ENCODE data around the gene BPIFA2. TPM values are rescaled to one million over a fixed set of nuclear protein-coding genes. Genes with fewer than 3 reads are reported as not detected.
"Not testable (repeated sequence)": the region's sequence is repeated elsewhere in the genome, so short reads cannot be mapped to it uniquely, and the experiment has no call there.

The BPIFA2 gene
- total RNA-seq, 6 experiments from 2014 or later = not detected

DNA sequence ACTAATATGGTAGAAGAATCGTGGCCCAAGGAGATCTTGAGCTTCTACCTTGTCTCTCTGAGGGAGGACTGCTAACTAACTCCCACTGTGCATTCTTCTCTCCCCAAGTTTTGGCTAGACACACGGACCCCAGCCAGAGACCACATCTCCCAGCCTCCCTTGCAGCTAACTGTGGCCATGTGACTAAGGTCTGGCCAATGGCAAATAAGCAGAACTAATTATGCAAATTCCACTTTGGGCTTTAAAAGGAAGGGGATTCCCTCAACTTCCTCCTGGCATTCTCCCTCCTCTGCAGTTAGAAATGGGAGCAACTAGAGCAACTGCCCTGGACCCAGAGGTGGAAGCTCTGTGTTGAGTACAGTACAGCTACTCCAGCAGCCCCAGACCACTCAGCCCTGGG lies 15.4 kb downstream of the BPIFA2 start:
- DNase-seq = no peak
- TF ChIP-seq, protein P1, sequence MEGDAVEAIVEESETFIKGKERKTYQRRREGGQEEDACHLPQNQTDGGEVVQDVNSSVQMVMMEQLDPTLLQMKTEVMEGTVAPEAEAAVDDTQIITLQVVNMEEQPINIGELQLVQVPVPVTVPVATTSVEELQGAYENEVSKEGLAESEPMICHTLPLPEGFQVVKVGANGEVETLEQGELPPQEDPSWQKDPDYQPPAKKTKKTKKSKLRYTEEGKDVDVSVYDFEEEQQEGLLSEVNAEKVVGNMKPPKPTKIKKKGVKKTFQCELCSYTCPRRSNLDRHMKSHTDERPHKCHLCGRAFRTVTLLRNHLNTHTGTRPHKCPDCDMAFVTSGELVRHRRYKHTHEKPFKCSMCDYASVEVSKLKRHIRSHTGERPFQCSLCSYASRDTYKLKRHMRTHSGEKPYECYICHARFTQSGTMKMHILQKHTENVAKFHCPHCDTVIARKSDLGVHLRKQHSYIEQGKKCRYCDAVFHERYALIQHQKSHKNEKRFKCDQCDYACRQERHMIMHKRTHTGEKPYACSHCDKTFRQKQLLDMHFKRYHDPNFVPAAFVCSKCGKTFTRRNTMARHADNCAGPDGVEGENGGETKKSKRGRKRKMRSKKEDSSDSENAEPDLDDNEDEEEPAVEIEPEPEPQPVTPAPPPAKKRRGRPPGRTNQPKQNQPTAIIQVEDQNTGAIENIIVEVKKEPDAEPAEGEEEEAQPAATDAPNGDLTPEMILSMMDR (IDR thresholded peaks at IDR 0.05) = no peak
- H3K27me3 Mint-ChIP-seq (ENCODE audit: insufficient read depth) = peaks cover 25% of the 10 kb centered on the region
- H3K27ac Mint-ChIP-seq = no peak overlapping the region
- H3K9me3 Mint-ChIP-seq = 0 out of 2 replicates have a peak, but pooled peaks cover 5% of the 10 kb centered on the region
- H3K36me3 Mint-ChIP-seq (ENCODE audit: low read depth) = no peaks in the 10 kb centered on the region
- no peaks in the 10 kb centered on the region for H3K4me1 Mint-ChIP-seq (ENCODE audit: low read depth)
- H3K4me3 Mint-ChIP-seq = no peak overlapping the region

DNA sequence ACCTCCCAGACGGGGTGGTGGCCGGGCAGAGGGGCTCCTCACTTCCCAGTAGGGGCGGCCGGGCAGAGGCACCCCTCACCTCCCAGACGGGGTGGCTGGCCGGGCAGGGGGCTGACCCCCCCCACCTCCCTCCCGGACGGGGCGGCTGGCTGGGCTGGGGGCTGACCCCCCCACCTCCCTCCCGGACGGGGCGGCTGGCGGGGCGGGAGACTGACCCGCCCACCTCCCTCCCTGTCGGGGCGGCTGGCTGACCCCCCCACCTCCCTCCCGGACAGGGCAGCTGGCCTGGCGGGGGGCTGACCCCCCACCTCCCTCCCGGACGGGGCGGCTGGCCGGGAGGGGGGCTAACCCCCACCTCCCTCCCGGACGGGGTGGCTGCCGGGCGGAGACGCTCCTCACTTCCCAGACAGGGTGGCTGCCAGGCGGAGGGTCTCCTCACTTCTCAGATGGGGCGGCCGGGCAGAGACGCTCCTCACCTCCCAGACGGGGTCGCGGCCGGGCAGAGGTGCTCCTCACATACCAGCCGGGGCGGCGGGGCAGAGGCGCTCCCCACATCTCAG lies 17.2 kb downstream of the BPIFA2 start:
- peaks cover 28% of the 10 kb centered on the region for H3K27me3 Mint-ChIP-seq (ENCODE audit: insufficient read depth)
- H3K4me3 Mint-ChIP-seq; H3K4me1 Mint-ChIP-seq (ENCODE audit: low read depth); H3K36me3 Mint-ChIP-seq (ENCODE audit: low read depth); H3K9me3 Mint-ChIP-seq; DNase-seq; H3K27ac Mint-ChIP-seq: not testable (repeated sequence)

DNA sequence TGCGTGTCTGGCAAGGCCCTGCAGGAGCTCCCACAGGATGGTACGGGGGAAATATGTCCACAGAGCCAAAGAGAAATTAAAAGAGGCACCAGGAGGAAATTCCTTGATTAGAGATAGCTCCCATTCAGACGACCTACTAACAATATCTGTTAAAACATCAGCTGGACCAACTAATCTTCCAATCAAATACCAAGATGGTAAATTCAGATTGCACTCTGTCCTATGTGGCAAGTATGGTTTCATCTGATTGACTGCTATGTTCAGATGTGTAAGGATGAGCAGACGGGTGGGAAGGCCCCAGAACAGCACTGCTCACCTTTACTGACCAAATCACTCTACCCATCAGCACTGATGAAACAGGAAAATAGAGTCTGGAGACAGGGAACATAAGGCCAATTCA lies 19.5 kb downstream of the BPIFA2 start:
- Mint-ChIP-seq H3K36me3 (ENCODE audit: low read depth) (no peaks in the 10 kb centered on the region), H3K9me3 (0 out of 2 replicates have a peak, but pooled peaks cover 5% of the 10 kb centered on the region), H3K4me1 (ENCODE audit: low read depth) (no peaks in the 10 kb centered on the region), H3K4me3 (no peak overlapping the region), H3K27ac (no peak overlapping the region), H3K27me3 (ENCODE audit: insufficient read depth) (peaks cover 31% of the 10 kb centered on the region)
- no peak for DNase-seq
- TF ChIP-seq, protein P1 (IDR thresholded peaks at IDR 0.05) = no peak

DNA sequence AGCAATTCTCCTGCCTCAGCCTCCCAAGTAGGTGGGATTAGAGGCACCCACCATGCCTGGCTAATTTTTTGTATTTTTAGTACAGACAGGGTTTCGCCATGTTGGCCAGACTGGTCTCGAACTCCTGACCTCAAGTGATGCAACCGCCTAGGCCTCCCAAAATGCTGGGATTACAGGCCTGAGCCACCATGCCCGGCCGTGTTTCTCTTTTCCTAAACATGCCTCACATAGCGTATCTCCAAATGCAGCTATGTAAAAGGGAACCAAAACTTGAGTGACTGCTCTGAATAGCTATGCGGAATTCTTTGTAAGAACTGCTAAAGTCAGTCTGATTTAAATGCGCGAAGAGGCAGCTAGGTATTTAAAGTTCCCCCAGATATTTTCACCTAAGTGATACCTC lies 20.5 kb downstream of the BPIFA2 start:
- no peak overlapping the region for H3K4me3 Mint-ChIP-seq
- peaks cover 23% of the 10 kb centered on the region for H3K27me3 Mint-ChIP-seq (ENCODE audit: insufficient read depth)
- TF ChIP-seq, protein P1 (IDR thresholded peaks at IDR 0.05) = no peak
- H3K4me1 Mint-ChIP-seq (ENCODE audit: low read depth) = no peaks in the 10 kb centered on the region
- DNase-seq = no peak
- 0 out of 2 replicates have a peak, but pooled peaks cover 2% of the 10 kb centered on the region for H3K9me3 Mint-ChIP-seq
- H3K36me3 Mint-ChIP-seq (ENCODE audit: low read depth) = no peaks in the 10 kb centered on the region
- H3K27ac Mint-ChIP-seq = no peak overlapping the region

DNA sequence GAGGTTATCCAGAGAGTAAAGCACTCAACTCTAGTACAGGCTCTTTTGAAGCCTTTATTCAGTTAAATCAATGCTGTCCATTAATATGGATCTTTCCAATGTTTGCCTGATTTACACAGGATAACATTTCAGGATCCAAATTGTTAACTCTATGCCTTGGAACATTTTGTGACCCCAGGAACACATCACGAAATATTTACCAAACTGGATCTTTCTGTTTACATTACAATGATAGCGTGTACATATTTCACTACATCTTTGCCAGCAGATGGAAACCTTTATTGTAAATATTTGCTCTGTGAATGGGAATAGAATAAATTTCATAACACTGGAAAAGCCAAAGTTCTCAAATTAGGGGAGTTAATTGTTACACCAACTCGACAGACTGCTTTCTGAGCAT lies 23.5 kb downstream of the BPIFA2 start:
- TF ChIP-seq, protein P1 (IDR thresholded peaks at IDR 0.05) = no peak
- H3K4me3 Mint-ChIP-seq = no peak overlapping the region
- no peaks in the 10 kb centered on the region for H3K36me3 Mint-ChIP-seq (ENCODE audit: low read depth)
- H3K9me3 Mint-ChIP-seq = no peaks in the 10 kb centered on the region
- no peak overlapping the region for H3K27ac Mint-ChIP-seq
- peaks cover 22% of the 10 kb centered on the region for H3K27me3 Mint-ChIP-seq (ENCODE audit: insufficient read depth)
- no peaks in the 10 kb centered on the region for H3K4me1 Mint-ChIP-seq (ENCODE audit: low read depth)
- no peak for DNase-seq

DNA sequence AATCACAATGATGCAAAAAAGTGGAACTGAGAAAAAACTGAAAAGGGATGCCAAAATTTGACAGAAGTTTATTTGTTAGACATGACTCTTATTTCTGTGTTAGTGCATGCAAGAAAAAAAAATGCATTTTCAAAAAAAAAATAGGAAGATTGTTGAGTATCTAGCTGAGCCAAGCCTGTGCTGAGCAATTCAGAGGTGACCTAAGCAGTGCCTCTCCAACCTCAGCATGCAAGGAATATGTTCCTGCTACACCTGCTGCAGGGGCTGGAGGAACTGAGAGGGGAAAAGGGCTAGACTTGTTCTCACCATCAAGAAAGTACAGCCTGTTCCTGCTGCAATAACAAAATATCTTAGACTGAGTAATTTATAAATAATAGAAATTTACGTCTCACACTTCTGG lies 24.0 kb downstream of the BPIFA2 start:
- no peak overlapping the region for H3K4me3 Mint-ChIP-seq
- H3K27me3 Mint-ChIP-seq (ENCODE audit: insufficient read depth) = peaks cover 22% of the 10 kb centered on the region
- H3K27ac Mint-ChIP-seq = no peak overlapping the region

More for the DNA sequence above, 24.0 kb downstream of the BPIFA2 start:
- Mint-ChIP-seq H3K36me3 (ENCODE audit: low read depth) (no peaks in the 10 kb centered on the region), H3K9me3 (no peaks in the 10 kb centered on the region), H3K4me1 (ENCODE audit: low read depth) (no peaks in the 10 kb centered on the region)
- DNase-seq = no peak
- TF ChIP-seq, protein P1 (IDR thresholded peaks at IDR 0.05) = no peak
